ENCODE measurements around the gene SLC25A27. TPM values are rescaled to one million over a fixed set of nuclear protein-coding genes. Genes with fewer than 3 reads are reported as not detected.

SLC25A27 gene
- total RNA-seq, 1 experiment from 2014 or later: 10.7 TPM

- Histone ChIP-seq H3K79me2 (ENCODE audit: insufficient read depth, low read length) (no peaks in the 10 kb centered on the region), H3K27me3 (ENCODE audit: insufficient read depth, low read length) (no peaks in the 10 kb centered on the region), H3K4me1 (ENCODE audit: control insufficient read depth in 1 of 2, insufficient read depth in 2 of 2, low read length in 2 of 2) (no peaks in the 10 kb centered on the region), H2AFZ (ENCODE audit: low read depth, low read length, poor library complexity, severe bottlenecking) (no peak overlapping the region), H3K9me2 (ENCODE audit: insufficient read depth) (no peaks in the 10 kb centered on the region), H3K4me3 (replicated peaks in 1 of 2; ENCODE audit: low read depth in 1 of 2, low read length in 2 of 2) (no peak overlapping the region), H3K4me2 (ENCODE audit: low read length) (no peak overlapping the region), H3K36me3 (ENCODE audit: control insufficient read depth in 1 of 2, insufficient read depth in 2 of 2, low read length in 2 of 2) (no peaks in the 10 kb centered on the region), H3K9me3 (ENCODE audit: control insufficient read depth in 1 of 2, insufficient read depth in 1 of 2, low read depth in 1 of 2, low read length in 2 of 2) (no peaks in the 10 kb centered on the region), H4K20me1 (ENCODE audit: insufficient read depth) (no peaks in the 10 kb centered on the region), H3K9ac (ENCODE audit: low read length) (no peak overlapping the region), H3K27ac (ENCODE audit: low read depth, low read length) (no peak overlapping the region)
- CTCF ChIA-PET: no interaction called here
- RAD21 ChIA-PET (ENCODE audit: low non-redundant PET in 1 of 2, low total read pairs in 2 of 2, uncharacterized antibody in 2 of 2, unreplicated experiment in 2 of 2): no interaction called here
- BruUV-seq (replicated peaks): no TSS peak
- POLR2A ChIA-PET: no interaction called here
- DNase-seq (ENCODE audit: low read depth, low spot score) (no peak), ATAC-seq (no peak)
- TF ChIP-seq ZNF274 (IDR thresholded peaks at IDR 0.05; ENCODE audit: low read depth, low read length): no peak
- TF ChIP-seq EZH2phosphoT487 (IDR thresholded peaks at IDR 0.05; ENCODE audit: borderline replicate concordance): no peak
- no peak for TF ChIP-seq SP1 (IDR thresholded peaks at IDR 0.05; ENCODE audit: low read depth)
- TF ChIP-seq, protein P1, sequence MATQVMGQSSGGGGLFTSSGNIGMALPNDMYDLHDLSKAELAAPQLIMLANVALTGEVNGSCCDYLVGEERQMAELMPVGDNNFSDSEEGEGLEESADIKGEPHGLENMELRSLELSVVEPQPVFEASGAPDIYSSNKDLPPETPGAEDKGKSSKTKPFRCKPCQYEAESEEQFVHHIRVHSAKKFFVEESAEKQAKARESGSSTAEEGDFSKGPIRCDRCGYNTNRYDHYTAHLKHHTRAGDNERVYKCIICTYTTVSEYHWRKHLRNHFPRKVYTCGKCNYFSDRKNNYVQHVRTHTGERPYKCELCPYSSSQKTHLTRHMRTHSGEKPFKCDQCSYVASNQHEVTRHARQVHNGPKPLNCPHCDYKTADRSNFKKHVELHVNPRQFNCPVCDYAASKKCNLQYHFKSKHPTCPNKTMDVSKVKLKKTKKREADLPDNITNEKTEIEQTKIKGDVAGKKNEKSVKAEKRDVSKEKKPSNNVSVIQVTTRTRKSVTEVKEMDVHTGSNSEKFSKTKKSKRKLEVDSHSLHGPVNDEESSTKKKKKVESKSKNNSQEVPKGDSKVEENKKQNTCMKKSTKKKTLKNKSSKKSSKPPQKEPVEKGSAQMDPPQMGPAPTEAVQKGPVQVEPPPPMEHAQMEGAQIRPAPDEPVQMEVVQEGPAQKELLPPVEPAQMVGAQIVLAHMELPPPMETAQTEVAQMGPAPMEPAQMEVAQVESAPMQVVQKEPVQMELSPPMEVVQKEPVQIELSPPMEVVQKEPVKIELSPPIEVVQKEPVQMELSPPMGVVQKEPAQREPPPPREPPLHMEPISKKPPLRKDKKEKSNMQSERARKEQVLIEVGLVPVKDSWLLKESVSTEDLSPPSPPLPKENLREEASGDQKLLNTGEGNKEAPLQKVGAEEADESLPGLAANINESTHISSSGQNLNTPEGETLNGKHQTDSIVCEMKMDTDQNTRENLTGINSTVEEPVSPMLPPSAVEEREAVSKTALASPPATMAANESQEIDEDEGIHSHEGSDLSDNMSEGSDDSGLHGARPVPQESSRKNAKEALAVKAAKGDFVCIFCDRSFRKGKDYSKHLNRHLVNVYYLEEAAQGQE (IDR thresholded peaks at IDR 0.05; ENCODE audit: low read depth): no peak
- TF ChIP-seq EZH2 (IDR thresholded peaks at IDR 0.05): no peak
- TF ChIP-seq CEBPB (IDR thresholded peaks at IDR 0.05; ENCODE audit: low read depth): no peak
- intact Hi-C loops (cut with micrococcal nuclease): no loop called here
Observed at GRCh38 chr6:46610862-46611553, 41.8 kb upstream of the SLC25A27 start.

Measured in HCT116 (cell line).